HepG2 (cell line): Measurements from ENCODE around the gene GON7. TPM values are rescaled to one million over a fixed set of nuclear protein-coding genes. Genes with fewer than 3 reads are reported as not detected.
A peak's percentile ranks its signal among the peaks of the same experiment; 100 is the strongest.

Source experiments
- ELK4 ChIP-seq: sonication (generic); formaldehyde crosslinking; IDR thresholded peaks from 2 replicates; pipeline ENCODE4 v1.9.0; 2021; ENCODE audit warnings: missing genetic modification reagents, borderline replicate concordance
- GATA4 ChIP-seq: sonication (generic); IDR thresholded peaks from 2 replicates; pipeline ENCODE4 v1.6.1; 2016; ENCODE audit warnings: antibody characterized with exemption, low read depth, borderline replicate concordance
- KMT2A ChIP-seq: sonication (generic); formaldehyde crosslinking; IDR thresholded peaks from 2 replicates; pipeline ENCODE4 v1.4.0; 2020; ENCODE audit warnings: missing genetic modification reagents
- MYC ChIP-seq: sonication (generic); formaldehyde crosslinking; IDR thresholded peaks from 2 replicates; pipeline ENCODE4 v1.9.0; 2021; ENCODE audit warnings: missing genetic modification reagents, borderline replicate concordance
- SOX6 ChIP-seq, 2 experiments: fragments of 450-650 bp in 1 of 2; sonication (generic) in 1 of 2; formaldehyde crosslinking in 1 of 2; IDR thresholded peaks; 2 replicates each; pipeline versions ENCODE4 v1.4.0 to v1.6.1; 2017 to 2020; ENCODE audit warnings: antibody characterized with exemption in 1 of 2, mild to moderate bottlenecking in 1 of 2, missing genetic modification reagents in 1 of 2
- UBTF ChIP-seq: sonication (generic); formaldehyde crosslinking; IDR thresholded peaks from 2 replicates; pipeline ENCODE4 v1.4.0; 2020; ENCODE audit warnings: mild to moderate bottlenecking, missing genetic modification reagents
- YEATS2 ChIP-seq: sonication (generic); formaldehyde crosslinking; IDR thresholded peaks from 2 replicates; pipeline ENCODE4 v1.4.0; 2020; ENCODE audit warnings: missing genetic modification reagents, borderline replicate concordance
- ZFP90 ChIP-seq: sonication (generic); formaldehyde crosslinking; IDR thresholded peaks from 2 replicates; pipeline ENCODE4 v1.8.0; 2022; ENCODE audit warnings: missing genetic modification reagents, mild to moderate bottlenecking, inconsistent platforms, borderline replicate concordance
- ZNF30 ChIP-seq: sonication (generic); formaldehyde crosslinking; IDR thresholded peaks from 2 replicates; pipeline ENCODE4 v1.5.0; 2020; ENCODE audit warnings: mild to moderate bottlenecking, missing genetic modification reagents
- ZNF317 ChIP-seq: sonication (generic); formaldehyde crosslinking; IDR thresholded peaks from 2 replicates; pipeline ENCODE4 v1.5.0; 2020; ENCODE audit warnings: mild to moderate bottlenecking, missing genetic modification reagents
- ZNF354B ChIP-seq: sonication (generic); formaldehyde crosslinking; IDR thresholded peaks from 2 replicates; pipeline ENCODE4 v1.8.0; 2022; ENCODE audit warnings: mild to moderate bottlenecking, missing genetic modification reagents
- ZNF530 ChIP-seq: sonication (generic); formaldehyde crosslinking; IDR thresholded peaks from 2 replicates; pipeline ENCODE4 v1.5.0; 2020; ENCODE audit warnings: low read depth, mild to moderate bottlenecking, missing genetic modification reagents
- ZNF549 ChIP-seq: sonication (generic); formaldehyde crosslinking; IDR thresholded peaks from 2 replicates; pipeline ENCODE4 v1.5.0; 2020; ENCODE audit warnings: missing genetic modification reagents
- ZNF713 ChIP-seq: sonication (generic); formaldehyde crosslinking; IDR thresholded peaks from 2 replicates; pipeline ENCODE4 v1.4.0; 2020; ENCODE audit warnings: mild to moderate bottlenecking, missing genetic modification reagents
- polyA plus RNA-seq, 8 experiments: library from polyadenylated mRNA; depleted of rRNA in 3 of 8; stranded (reverse) in 7 of 8; unstranded in 1 of 8; fragments of >200 nt; fragmentation: Illumina TruSeq in 4 of 8; extraction: Trizol in 4 of 8; gene quantifications; 2 replicates each; pipeline versions ENCODE4 v1.2.1 to v1.2.3, GENCODE V29; 2011 to 2016; ENCODE audit warnings: low read depth in 4 of 8, missing spikeins in 1 of 8, mixed read lengths in 1 of 8; ENCODE audit not compliant: insufficient read depth in 1 of 8
- total RNA-seq, 5 experiments: library from RNA; depleted of rRNA; stranded (reverse); fragments of >200 nt; fragmentation: Illumina TruSeq; extraction: Trizol; gene quantifications; 2 replicates each; pipeline ENCODE4 v1.2.3, GENCODE V29; 2016; ENCODE audit warnings: low read depth in 1 of 5
- TF ChIP-seq, protein P1 (sequence below): sonication (generic); formaldehyde crosslinking; IDR thresholded peaks from 2 replicates; pipeline ENCODE4 v1.4.0; 2020; ENCODE audit warnings: missing genetic modification reagents

The GON7 gene
- total and polyA plus RNA-seq, 2 of the 13 experiments (the other 11 are each of a cell fraction or from before 2014, with no cell fraction given): 11.9 to 28.0 TPM

DNA sequence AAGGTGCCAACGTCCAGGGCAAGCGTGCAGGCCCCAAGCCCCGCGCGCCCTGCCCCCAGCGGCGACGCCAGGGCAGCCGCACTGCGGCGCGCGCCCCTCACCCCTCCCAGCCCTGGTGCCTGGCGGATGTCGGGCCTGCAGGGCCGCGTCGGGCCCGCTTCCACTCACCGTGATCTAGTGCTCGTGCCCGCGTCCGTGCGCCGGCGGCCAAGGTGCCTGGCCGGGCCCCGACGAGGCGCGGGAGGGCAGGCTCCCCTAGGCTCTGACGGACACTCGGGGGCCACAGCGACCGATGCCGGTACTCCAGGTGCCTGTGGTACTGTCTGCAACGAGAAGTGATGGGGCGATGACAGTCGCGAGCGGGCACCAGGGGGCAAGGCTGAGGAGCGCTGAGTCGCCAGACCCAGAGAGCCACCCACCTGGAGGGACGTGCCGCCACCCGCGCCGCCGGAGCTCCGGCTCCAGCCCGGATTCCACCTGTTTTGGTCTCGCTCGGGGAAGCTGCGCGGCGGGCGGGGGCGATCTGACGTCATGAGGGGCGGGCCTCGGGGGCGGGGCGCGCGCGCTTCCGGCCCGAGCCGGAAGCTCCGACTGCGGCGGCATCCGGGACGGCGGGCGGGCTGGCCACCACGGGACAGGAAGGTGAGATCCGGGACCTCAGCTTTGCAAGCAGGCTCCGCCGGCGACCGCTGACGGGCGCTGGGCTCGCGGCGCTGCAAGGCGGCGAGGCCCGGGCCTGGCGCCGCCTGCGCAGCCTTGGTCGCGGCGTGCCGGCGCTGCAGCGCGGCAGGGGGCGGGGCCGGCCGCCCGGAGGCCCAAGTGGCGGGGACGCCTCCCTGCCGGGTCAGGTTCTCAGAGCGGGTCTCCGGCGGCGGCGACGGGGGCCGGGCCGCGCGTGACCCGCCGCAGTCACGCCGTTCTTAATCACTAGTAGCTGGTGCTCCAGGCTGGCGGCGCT lies 22.2 kb downstream of the GON7 start, which contains the start of the genes LYSET and MOAP1 (continued):
- peak; percentile 84; the same call in 1 of the 2 replicates for TF ChIP-seq ZFP90 (CRISPR knock-in tag)
- TF ChIP-seq ZNF354B: peak; percentile 56; the same call in 1 of the 2 replicates
- TF ChIP-seq UBTF: peak; percentile 84
- peak; percentile 63; the same call in 1 of the 2 replicates for TF ChIP-seq YEATS2 (CRISPR knock-in tag)
- TF ChIP-seq ELK4 (CRISPR knock-in tag): peak; percentile 19; the same call in 1 of the 2 replicates
- TF ChIP-seq ZNF30 (CRISPR knock-in tag): peak; percentile 83
- peak; percentile 58; the same call in 1 of the 2 replicates for TF ChIP-seq MYC (CRISPR knock-in tag)
- TF ChIP-seq ZNF530 (CRISPR knock-in tag): no peak
- peak; percentile 58; the same call in 1 of the 2 replicates for TF ChIP-seq KMT2A (CRISPR knock-in tag)
- no peak for TF ChIP-seq SOX6 (IDR thresholded peaks at IDR 0.05)
- TF ChIP-seq SOX6 (CRISPR knock-in tag; IDR thresholded peaks at IDR 0.05): peak; percentile 36
- TF ChIP-seq GATA4: 0 out of 2 replicates have a peak, but pooled peaks have one; percentile 41
- no peak for TF ChIP-seq ZNF317
- no peak for TF ChIP-seq ZNF549 (CRISPR knock-in tag)
- TF ChIP-seq ZNF713: no peak
- TF ChIP-seq, protein P1, sequence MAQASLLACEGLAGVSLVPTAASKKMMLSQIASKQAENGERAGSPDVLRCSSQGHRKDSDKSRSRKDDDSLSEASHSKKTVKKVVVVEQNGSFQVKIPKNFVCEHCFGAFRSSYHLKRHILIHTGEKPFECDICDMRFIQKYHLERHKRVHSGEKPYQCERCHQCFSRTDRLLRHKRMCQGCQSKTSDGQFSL (CRISPR knock-in tag): peak; percentile 39
